K562 (cell line): ENCODE data around the gene MATN1.

Source experiments
- ARNT ChIP-seq, 2 experiments: fragments of 450-650 bp; IDR thresholded peaks; 2 replicates each; pipeline ENCODE4 v1.6.1; 2016; ENCODE audit warnings: mild to moderate bottlenecking in 1 of 2
- EZH2 ChIP-seq: IDR thresholded peaks from 2 replicates; pipeline ENCODE4 v1.6.1; 2012; ENCODE audit warnings: low read depth, mild to moderate bottlenecking, inconsistent platforms, low read length, borderline replicate concordance
- JUN ChIP-seq, 2 experiments: sonication (generic) in 1 of 2; formaldehyde crosslinking in 1 of 2; IDR thresholded peaks; 2 replicates each; pipeline versions ENCODE4 v1.6.1 to v1.8.0; 2012 to 2022; ENCODE audit warnings: borderline replicate concordance in 2 of 2, mild to moderate bottlenecking in 2 of 2, improper control_type of control experiment in 1 of 2, low read depth in 1 of 2, low read length in 1 of 2, missing genetic modification reagents in 1 of 2
- RBM22 ChIP-seq: fragments of 200-400 bp; formaldehyde crosslinking; IDR thresholded peaks from 2 replicates; pipeline ENCODE4 v1.6.1; 2018; ENCODE audit warnings: low read length, low read depth; ENCODE audit not compliant: poor library complexity, severe bottlenecking
- U2AF2 ChIP-seq: fragments of 200-400 bp; formaldehyde crosslinking; optimal IDR thresholded peaks from 2 replicates; pipeline ENCODE3; 2017; ENCODE audit warnings: low read depth, mild to moderate bottlenecking, low read length
- ZNF274 ChIP-seq: IDR thresholded peaks from 2 replicates; pipeline ENCODE4 v1.6.1; 2011; ENCODE audit warnings: low read depth, mild to moderate bottlenecking, low read length, moderate library complexity, borderline replicate concordance

GRCh38 chr1:30701258-30701633 is 22.1 kb downstream of the MATN1 start:
- TF ChIP-seq EZH2, result no peak
- no peak for TF ChIP-seq JUN (IDR thresholded peaks at IDR 0.05; ENCODE audit: borderline replicate concordance, low read depth, low read length)
- TF ChIP-seq JUN (CRISPR knock-in tag; IDR thresholded peaks at IDR 0.05; ENCODE audit: borderline replicate concordance), result no peak
- TF ChIP-seq RBM22, result no peak
- TF ChIP-seq U2AF2, result no peak
- TF ChIP-seq ARNT (IDR thresholded peaks at IDR 0.05), result no peak
- TF ChIP-seq ZNF274, result no peak
